Small intestine (tissue), 7 donors: ENCODE measurements around the gene USP16. TPM values are rescaled to one million over a fixed set of nuclear protein-coding genes. Genes with fewer than 3 reads are reported as not detected.
A peak's percentile ranks its signal among the peaks of the same experiment; 100 is the strongest.

Experiments used
- DNase-seq, 2 donors: peaks; one replicate each; pipeline versions ENCODE4 v3.0.0 to v3.0.0-alpha.2; 2013
- FAIRE-seq: peaks from 2 replicates; lab custom pipeline; 2012; peaks lifted over from hg19 to GRCh38; lab: Jason Lieb, UNC
- H3K27ac ChIP-seq, 3 donors: one replicate each; pipeline ENCODE4 v1.5.1; 2013; ENCODE audit warnings: low read length in 2 of 3, mild to moderate bottlenecking in 2 of 3, control low read depth in 1 of 3, inconsistent platforms in 1 of 3, low read depth in 1 of 3, moderate library complexity in 1 of 3
- H3K27me3 ChIP-seq, 3 donors: one replicate each; pipeline ENCODE4 v1.6.1; 2013; ENCODE audit warnings: low read length in 3 of 3, inconsistent platforms in 1 of 3; ENCODE audit not compliant: control insufficient read depth in 3 of 3, insufficient read depth in 3 of 3
- H3K36me3 ChIP-seq, 3 donors: one replicate each; pipeline ENCODE4 v1.6.1; 2013; ENCODE audit warnings: low read length in 3 of 3, inconsistent platforms in 1 of 3, low read depth in 1 of 3, mild to moderate bottlenecking in 1 of 3, moderate library complexity in 1 of 3; ENCODE audit not compliant: control insufficient read depth in 3 of 3, insufficient read depth in 2 of 3
- H3K4me1 ChIP-seq, 3 donors: one replicate each; pipeline ENCODE4 v1.6.1; 2013; ENCODE audit warnings: low read length in 2 of 3, inconsistent platforms in 1 of 3, low read depth in 1 of 3, mild to moderate bottlenecking in 1 of 3, moderate library complexity in 1 of 3; ENCODE audit not compliant: control insufficient read depth in 3 of 3, insufficient read depth in 2 of 3
- H3K4me3 ChIP-seq, 3 donors: one replicate each; pipeline ENCODE4 v1.5.1; 2013; ENCODE audit warnings: low read length in 3 of 3, control low read depth in 1 of 3, inconsistent platforms in 1 of 3, low read depth in 1 of 3, mild to moderate bottlenecking in 1 of 3, moderate library complexity in 1 of 3
- H3K9me3 ChIP-seq, 2 donors: one replicate each; pipeline ENCODE4 v1.6.1; 2013; ENCODE audit warnings: low read depth in 1 of 2, low read length in 1 of 2; ENCODE audit not compliant: control insufficient read depth in 2 of 2, insufficient read depth in 1 of 2
- WGBS, 3 donors: extraction: QIAGEN DNeasy Blood & Tissue Kit; methylation state at CpG; one replicate each; pipeline ENCODE4 v1.1.7; 2013; 5-methylcytosine and 5-hydroxymethylcytosine counted together
- polyA plus RNA-seq, 4 donors: library from polyadenylated mRNA; stranded (reverse) in 3 of 4; unstranded in 1 of 4; fragments of 200-250 nt in 3 of 4; fragments of 120-200 nt in 1 of 4; gene quantifications; one replicate each; pipeline versions ENCODE4 v1.2.1 to v1.2.3, GENCODE V29; 2013
- donor health status: healthy with polysubstance abuse.
- donor health status: control.
- donor health status: control.
- donor health status: Bipolar disorder and iron deficiency.
- donor health status: healthy.

The USP16 gene
- polyA plus RNA-seq, 4 donors = 24.6 to 42.3 (median 29.1) TPM

DNA sequence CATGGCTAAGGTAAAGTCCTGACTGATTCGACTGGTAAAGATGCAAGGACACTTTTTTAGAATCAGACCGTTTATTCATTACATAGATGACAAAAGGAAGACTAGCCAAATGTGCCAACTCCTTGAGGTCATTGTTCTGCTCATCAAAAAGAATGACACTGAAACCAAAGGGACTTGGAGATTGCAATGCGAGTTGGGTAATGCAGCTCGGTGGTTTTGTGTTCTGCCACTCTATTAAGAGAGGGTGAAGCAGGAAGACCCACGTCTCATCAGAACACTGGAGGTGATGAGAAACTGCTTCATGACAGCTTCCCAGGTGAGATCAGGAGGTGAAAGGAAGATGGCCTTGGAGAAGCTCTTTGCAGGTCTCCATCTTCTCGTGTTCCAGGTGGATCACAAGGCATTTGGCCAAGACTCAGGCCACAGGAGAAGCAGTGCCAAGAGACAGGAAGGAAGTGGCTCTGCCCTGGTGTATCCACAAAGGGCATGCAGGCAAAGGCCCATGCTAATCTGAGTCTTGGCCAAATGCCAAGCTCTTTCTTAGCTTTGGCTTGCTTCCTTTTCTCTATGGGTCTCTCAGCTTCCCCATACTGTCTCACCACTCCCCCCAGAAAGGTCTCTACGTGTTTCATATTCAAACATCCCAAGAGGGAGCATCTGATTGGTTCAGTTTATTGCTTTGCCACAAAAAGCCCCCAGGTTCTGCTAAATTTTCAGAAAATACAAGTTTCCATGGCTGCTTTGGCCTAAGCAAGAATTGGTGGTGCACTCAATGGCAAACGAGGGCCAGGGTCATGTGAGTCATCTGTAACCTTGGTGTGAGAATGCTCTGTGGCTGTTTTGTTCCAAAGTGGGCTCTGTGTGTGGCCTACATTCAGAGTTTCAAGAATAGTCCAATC lies 54.6 kb downstream of the USP16 start:
- peak in 1 of 2 donors; percentile 23 for DNase-seq
- Histone ChIP-seq H3K27me3 (no peaks in the 10 kb centered on the region), H3K27ac (peak overlapping the region in 1 of 3 donors; percentile 8), H3K4me3 (no peak overlapping the region), H3K4me1 (peaks cover 0 to 3% (median 2%) of the 10 kb centered on the region in 3 donors), H3K36me3 (no peaks in the 10 kb centered on the region), H3K9me3 (peaks cover 0 to 6% of the 10 kb centered on the region in 2 donors)
- FAIRE-seq = no peak
- 63 to 70% (median 66%) methylated on average over 8 of the region's 8 CpGs for WGBS, 3 donors

DNA sequence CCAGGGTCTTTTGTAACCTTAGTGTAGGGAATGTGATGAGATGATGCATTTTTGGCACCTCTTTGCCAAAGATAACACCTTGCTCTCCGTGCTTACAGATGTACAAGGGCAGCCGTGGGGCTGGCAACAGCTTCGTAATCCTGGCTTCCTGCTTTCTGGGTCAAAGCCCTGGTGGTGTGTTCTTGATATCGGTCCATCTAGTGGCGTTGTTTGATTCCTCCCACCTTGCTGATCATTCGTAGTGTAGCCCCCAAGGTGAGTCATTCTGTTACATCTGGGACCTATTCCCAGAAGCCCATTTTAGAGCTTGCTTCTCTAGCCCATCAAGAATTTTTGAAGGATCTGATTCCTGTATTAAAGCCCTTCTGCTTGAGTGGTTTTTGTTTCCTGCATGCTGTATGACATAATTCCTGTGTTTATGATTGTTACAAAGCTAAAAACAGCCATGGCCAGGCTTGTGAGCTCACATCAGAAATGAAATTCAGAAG lies 56.0 kb downstream of the USP16 start:
- DNase-seq (no peak), FAIRE-seq (no peak)
- peaks cover 0 to 3% (median 2%) of the 10 kb centered on the region in 3 donors for H3K4me1 ChIP-seq
- H3K27ac ChIP-seq = peak overlapping the region in 1 of 3 donors; percentile 59
- WGBS, 3 donors = 70 to 90% (median 71%) methylated on average over 6 of the region's 6 CpGs
- no peaks in the 10 kb centered on the region for H3K36me3 ChIP-seq
- H3K9me3 ChIP-seq = peaks cover 0 to 6% of the 10 kb centered on the region in 2 donors
- no peak overlapping the region for H3K4me3 ChIP-seq
- no peaks in the 10 kb centered on the region for H3K27me3 ChIP-seq

DNA sequence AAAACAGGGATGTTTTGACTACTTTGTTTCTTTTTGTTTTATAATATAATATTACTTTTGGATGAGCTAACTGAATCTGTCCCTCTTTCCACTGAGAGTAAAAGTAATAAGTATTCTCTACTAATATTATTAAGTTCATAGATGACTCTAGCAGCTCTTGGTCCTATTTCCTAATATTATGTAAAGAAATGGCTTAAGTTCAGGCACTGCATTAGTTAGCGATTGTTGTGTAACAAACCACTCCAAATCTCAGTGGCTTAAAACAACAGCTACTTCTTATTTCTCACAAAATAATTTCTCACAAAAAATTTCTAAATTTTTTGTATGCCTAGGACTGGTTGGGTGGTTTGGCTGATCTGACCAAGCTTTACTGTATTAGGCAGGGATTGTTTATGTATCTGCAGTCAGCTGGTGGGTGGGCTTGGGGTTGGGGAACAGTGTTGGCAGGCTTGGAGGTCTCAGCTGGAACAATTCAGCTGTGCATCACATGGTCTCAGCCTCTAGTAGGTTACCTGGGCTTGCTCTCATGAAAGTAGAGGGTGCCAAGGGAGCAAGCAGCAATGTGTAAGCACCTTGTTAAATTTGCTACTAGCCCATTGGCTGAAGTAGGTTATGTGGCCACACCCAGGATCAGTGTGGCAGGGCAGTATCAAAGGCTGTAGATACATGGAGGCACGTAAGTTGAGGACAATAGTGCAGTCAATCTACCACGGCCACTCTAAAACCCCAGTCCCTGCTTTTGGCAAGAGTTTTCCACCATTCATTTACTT lies 57.8 kb downstream of the USP16 start:
- DNase-seq (no peak), FAIRE-seq (no peak)
- H3K27ac ChIP-seq = no peak overlapping the region
- no peaks in the 10 kb centered on the region for H3K9me3 ChIP-seq
- no peak overlapping the region for H3K4me3 ChIP-seq
- H3K27me3 ChIP-seq = no peaks in the 10 kb centered on the region
- 70 to 79% (median 70%) methylated on average over 3 of the region's 3 CpGs for WGBS, 3 donors
- H3K4me1 ChIP-seq = peaks cover 0 to 3% (median 2%) of the 10 kb centered on the region in 3 donors
- H3K36me3 ChIP-seq = no peaks in the 10 kb centered on the region

DNA sequence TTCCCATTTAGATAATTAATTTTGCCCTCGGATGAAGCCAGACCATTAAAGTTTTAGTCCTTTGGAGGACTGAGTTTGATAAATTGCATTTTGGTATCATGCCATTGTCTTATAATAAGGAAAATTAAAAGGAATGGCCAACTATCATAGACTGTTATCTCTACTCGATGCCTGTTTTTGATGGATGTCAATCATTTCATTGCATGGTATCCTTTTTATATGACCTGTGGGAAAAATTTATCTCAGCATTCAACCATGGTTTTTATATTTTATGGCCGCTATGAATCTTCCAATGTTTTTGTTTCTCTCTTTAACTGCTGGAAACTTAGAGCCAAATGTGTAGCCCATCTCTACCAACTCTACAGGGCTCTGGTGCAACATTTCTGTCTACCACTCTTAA lies 58.8 kb downstream of the USP16 start:
- H3K27me3 ChIP-seq = no peaks in the 10 kb centered on the region
- H3K4me3 ChIP-seq = no peak overlapping the region
- H3K36me3 ChIP-seq = no peaks in the 10 kb centered on the region
- FAIRE-seq (no peak), DNase-seq (no peak)
- no peak overlapping the region for H3K27ac ChIP-seq
- peaks cover 0 to 2% (median under 1%) of the 10 kb centered on the region in 3 donors for H3K4me1 ChIP-seq
- WGBS, 3 donors = 90 to 94% (median 92%) methylated on average over 3 of the region's 3 CpGs
- no peaks in the 10 kb centered on the region for H3K9me3 ChIP-seq

DNA sequence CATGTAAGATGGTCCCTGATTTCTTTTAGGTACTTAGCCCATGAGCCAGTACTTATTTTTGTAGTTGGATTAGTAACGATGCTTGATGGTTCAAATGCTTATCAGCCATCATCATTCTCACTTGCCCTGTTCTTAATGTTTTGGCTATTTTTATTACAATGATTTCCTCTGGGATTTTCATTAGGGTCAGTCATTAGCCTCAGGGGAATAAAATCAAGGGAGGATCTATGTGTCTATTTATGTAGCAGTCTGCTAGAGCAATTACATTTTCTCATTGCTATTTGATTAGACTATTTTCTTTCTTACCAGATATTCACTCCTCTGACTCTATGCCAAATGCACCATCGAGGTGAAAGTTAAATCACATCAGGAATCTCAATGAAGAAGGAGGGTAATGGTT lies 59.9 kb downstream of the USP16 start:
- no peaks in the 10 kb centered on the region for H3K4me1 ChIP-seq
- H3K9me3 ChIP-seq = no peaks in the 10 kb centered on the region
- H3K4me3 ChIP-seq = no peak overlapping the region
- 67 to 81% (median 69%) methylated on average over 2 of the region's 2 CpGs for WGBS, 3 donors
- FAIRE-seq (no peak), DNase-seq (no peak)
- no peak overlapping the region for H3K27ac ChIP-seq
- no peaks in the 10 kb centered on the region for H3K27me3 ChIP-seq
- no peaks in the 10 kb centered on the region for H3K36me3 ChIP-seq

DNA sequence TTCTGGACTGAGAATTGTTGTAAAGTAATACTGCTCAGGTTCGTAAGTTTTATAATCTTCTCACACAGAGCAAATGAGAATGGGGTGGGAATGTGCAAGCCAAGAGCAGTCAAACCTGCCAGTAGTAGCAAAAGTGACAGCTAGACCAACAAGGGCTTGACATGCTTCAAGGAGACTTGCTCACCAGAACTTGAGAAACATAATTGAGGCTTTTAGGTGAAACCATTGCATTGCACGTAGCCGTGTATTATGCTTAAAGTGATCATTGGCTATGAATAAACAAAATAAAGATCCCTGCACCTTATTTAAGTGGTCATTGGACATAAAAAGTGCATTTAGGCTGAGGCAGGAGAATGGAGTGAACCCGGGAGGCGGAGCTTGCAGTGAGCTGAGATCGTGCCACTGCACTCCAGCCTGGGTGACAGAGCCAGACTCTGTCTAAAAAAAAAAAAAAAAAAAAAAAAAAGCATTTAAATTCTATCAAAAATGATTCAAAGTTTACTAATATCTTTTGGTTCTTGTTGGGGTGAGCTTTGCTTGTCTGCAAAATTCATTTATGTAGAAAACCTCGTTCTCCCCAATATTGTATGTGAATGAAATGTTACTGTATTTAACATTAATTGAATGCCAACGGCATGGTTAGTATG lies 60.8 kb downstream of the USP16 start:
- H3K4me1 ChIP-seq = no peaks in the 10 kb centered on the region
- FAIRE-seq (no peak), DNase-seq (no peak)
- no peak overlapping the region for H3K4me3 ChIP-seq
- H3K27me3 ChIP-seq = no peaks in the 10 kb centered on the region
- no peak overlapping the region for H3K27ac ChIP-seq
- no peaks in the 10 kb centered on the region for H3K36me3 ChIP-seq
- no peaks in the 10 kb centered on the region for H3K9me3 ChIP-seq
- WGBS, 3 donors = 88 to 91% (median 91%) methylated on average over 8 of the region's 8 CpGs

DNA sequence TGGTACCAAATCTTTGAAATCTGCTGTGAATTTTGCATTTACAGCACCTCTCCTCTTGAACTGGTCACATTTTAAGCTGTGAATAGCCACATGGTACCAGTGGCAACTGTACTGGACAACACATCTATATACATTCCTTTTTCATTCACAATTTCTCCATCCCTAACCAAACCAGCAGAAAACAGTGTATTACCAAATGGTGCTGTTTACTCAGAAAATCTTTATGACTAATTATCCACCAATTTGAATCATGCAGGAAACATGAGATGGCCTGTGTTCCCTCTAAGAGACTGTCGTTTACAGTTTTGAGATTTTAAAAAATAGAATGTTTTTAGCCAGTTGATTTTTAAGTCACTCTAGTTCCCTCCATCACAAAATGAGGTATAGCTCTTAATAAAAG lies 66.6 kb downstream of the USP16 start:
- H3K4me3 ChIP-seq = no peak overlapping the region
- H3K27me3 ChIP-seq = no peaks in the 10 kb centered on the region
- 47 to 72% (median 63%) methylated on average over 1 of the region's 1 CpG for WGBS, 3 donors
- H3K4me1 ChIP-seq = peaks cover 0 to 10% (median 5%) of the 10 kb centered on the region in 3 donors
- H3K9me3 ChIP-seq = no peaks in the 10 kb centered on the region
- H3K36me3 ChIP-seq = peaks cover 0 to 7% (median 0%) of the 10 kb centered on the region in 3 donors
- no peak for DNase-seq
- H3K27ac ChIP-seq = no peak overlapping the region
- no peak for FAIRE-seq
